Regular cardiac myocyte (primary cell): ENCODE measurements around the gene ARL1. TPM values are rescaled to one million over a fixed set of nuclear protein-coding genes. Genes with fewer than 3 reads are reported as not detected.

ENCODE experiments used
- total RNA-seq: library from RNA; depleted of rRNA; stranded (reverse); fragments of >200 nt; gene quantifications from 2 replicates; pipeline ENCODE4 v1.2.3, GENCODE V29; 2014

The ARL1 gene
- total RNA-seq, result 126 and 134 TPM in 2 replicates

DNA sequence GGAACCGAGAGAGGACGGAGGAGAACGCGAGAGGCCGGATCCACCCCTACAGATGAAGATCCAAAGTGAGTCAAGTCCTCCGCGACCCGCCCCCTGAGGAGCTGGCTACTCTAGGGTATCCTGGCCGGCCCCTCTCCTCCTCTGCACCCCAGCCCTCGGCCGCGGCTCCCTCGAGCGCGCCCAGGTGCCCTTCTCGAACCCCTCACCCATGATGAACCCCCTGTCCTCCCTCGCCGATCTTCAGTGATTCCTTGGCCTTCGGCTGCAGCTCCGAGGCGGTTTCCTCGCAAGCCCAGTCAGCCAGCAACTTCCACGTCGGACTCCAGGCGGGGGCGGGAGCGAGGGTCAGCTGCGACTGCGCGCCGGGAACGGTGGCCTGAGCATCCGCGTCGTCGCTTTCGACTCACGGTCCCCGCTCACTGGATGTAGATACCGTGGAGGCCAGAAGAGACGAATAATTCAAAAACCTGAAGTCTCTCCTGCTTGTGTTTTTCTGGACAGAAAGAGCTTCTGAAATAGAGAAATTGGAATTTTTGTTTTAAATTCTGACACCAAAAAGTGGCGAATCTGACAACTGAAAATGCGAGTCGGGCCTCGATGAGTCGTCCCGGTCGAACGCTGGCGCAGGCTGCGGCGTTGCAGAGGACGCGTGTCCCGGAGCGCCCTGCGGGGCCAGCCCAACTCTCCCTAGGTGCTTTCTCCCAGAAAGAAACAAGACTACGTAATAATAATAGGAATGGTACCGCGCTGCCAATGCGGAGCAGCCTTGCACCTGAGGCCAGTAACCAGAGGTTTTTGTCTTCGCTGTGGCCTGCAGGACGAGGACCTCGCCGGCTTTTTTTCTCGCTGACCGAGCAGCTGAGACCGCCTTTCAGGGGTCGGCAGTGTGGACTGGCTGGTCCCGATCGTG lies at the start of gene ARL1:
ARL1 (minus strand) TSS at position 337 of the 910 bp plus-strand sequence; CDS start at position 210, 127 bp downstream.

Other genes with a start within 250 kb of the ARL1 start
- gene SLC5A8, start 197.5 kb downstream of the ARL1 start, total RNA-seq, result under 0.01 TPM in 1 of 2 replicates, not detected in the other
- 11.8 and 20.9 TPM in 2 replicates for gene UTP20, start 127.7 kb downstream of the ARL1 start, total RNA-seq
- not detected in 2 replicates for gene SPIC, start 67.6 kb upstream of the ARL1 start, total RNA-seq
- not detected in 2 replicates for gene MYBPC1, start 187.2 kb upstream of the ARL1 start, total RNA-seq